ENCODE measurements around the gene TAF10.

TAF10 gene

GRCh38 chr11:6603287-6604080 lies 8.5 kb downstream of the TAF10 start, which contains the start of the genes ILK and RRP8:
ILK (plus strand) TSS chr11:6603774; CDS start chr11:6604272, 498 bp downstream.
RRP8 (minus strand) TSS chr11:6603616; CDS start chr11:6603502, 114 bp downstream.
- no peak within 1 kb of the TSS for H3K4me3 Mint-ChIP-seq
- H3K27ac Mint-ChIP-seq: no peak within 1 kb of the TSS
- CTCF ChIA-PET: interaction anchor here (0.9 to 7.2 kb wide), 14 partner anchors 10 to 224 kb away, joined by 3 to 66 read pairs (median 6); partner anchors contain the start of genes MRPL17, TAF10 and TPP1
- H3K27me3 Mint-ChIP-seq: no peaks in the 10 kb centered on the region
- H3K4me1 Mint-ChIP-seq: no peaks in the 10 kb centered on the region
- peak; percentile 92 for DNase-seq
- no peaks in the 10 kb centered on the region for H3K9me3 Mint-ChIP-seq
- H3K36me3 Mint-ChIP-seq: peaks cover 40% of the 10 kb centered on the region

- CTCF ChIA-PET: interaction anchor here (1.2 to 7.2 kb wide), 3 partner anchors 70 to 223 kb away, joined by 3 to 66 read pairs (median 19); partner anchors contain the start of gene MRPL17
- Mint-ChIP-seq H3K9me3 (no peaks in the 10 kb centered on the region), H3K36me3 (peaks cover 36% of the 10 kb centered on the region), H3K4me3 (no peak overlapping the region), H3K27ac (no peak overlapping the region), H3K4me1 (no peaks in the 10 kb centered on the region), H3K27me3 (no peaks in the 10 kb centered on the region)
- peak; percentile 14 for DNase-seq
Observed at GRCh38 chr11:6602096-6602940, 9.7 kb downstream of the TAF10 start.

DNA sequence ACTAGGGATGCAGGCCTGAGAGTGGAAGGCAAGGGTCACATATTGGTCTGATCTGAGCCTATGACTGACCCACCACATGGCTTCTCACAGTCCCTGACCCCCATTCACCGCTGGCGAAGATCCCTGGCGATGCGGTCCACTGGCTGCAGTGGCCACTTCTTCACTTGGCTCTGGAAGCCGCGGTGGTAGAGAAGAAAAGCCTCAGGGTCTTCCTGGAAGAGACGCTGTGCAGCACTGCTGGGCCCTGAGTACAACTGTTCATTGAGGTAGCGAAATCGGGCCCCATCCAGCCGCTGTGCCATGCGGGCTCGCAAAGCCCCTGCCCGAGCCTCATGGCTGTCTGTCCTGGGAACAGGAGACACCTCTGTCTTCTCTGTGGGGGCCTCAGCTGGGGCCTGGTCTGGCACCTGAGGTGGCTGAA lies 11.0 kb downstream of the TAF10 start:
- Mint-ChIP-seq H3K36me3 (peaks cover 32% of the 10 kb centered on the region), H3K9me3 (no peaks in the 10 kb centered on the region), H3K27me3 (no peaks in the 10 kb centered on the region), H3K27ac (no peak overlapping the region), H3K4me3 (no peak overlapping the region), H3K4me1 (no peaks in the 10 kb centered on the region)
- peak; percentile 16 for DNase-seq
- CTCF ChIA-PET: no interaction called here

DNA sequence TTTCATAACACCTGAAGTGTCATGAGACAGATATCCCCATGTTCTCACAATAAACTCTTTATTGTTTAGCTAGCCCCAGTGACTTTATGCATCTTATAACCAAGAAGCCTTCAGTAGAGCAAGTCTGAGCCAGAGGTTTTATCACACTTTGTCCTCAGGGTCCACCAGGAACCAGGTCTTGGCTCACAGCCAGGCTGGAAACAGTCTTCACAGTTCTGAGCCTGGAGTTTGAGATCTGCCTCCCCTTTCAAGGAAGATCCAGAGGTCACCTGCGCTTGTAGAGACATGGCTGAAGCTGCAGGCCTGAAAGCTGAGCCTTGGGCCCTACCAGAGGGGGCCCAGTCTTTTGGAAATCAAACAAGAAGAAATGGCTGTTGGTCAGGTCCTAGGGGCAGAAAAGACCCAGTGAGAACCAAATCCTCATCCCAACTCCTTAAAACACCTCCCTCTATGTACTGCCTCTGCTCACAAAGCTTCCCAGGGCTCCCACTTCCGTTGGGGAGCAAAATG lies 12.1 kb downstream of the TAF10 start:
- no peaks in the 10 kb centered on the region for H3K4me1 Mint-ChIP-seq
- H3K9me3 Mint-ChIP-seq: no peaks in the 10 kb centered on the region
- H3K27ac Mint-ChIP-seq: no peak overlapping the region
- CTCF ChIA-PET: no interaction called here
- no peaks in the 10 kb centered on the region for H3K27me3 Mint-ChIP-seq
- peaks cover 34% of the 10 kb centered on the region for H3K36me3 Mint-ChIP-seq
- peak; percentile 14 for DNase-seq
- no peak overlapping the region for H3K4me3 Mint-ChIP-seq

- Mint-ChIP-seq H3K27ac (no peak overlapping the region), H3K4me1 (peaks cover 2% of the 10 kb centered on the region), H3K27me3 (no peaks in the 10 kb centered on the region), H3K9me3 (no peaks in the 10 kb centered on the region), H3K36me3 (peaks cover 37% of the 10 kb centered on the region), H3K4me3 (no peak overlapping the region)
- CTCF ChIA-PET: interaction anchor here (1.0 kb wide), 1 partner anchor 84 kb away, joined by 4 read pairs; the partner anchor contains the start of gene MRPL17
- DNase-seq: peak; percentile 4
Observed at GRCh38 chr11:6599449-6599848, 12.6 kb downstream of the TAF10 start.

DNA sequence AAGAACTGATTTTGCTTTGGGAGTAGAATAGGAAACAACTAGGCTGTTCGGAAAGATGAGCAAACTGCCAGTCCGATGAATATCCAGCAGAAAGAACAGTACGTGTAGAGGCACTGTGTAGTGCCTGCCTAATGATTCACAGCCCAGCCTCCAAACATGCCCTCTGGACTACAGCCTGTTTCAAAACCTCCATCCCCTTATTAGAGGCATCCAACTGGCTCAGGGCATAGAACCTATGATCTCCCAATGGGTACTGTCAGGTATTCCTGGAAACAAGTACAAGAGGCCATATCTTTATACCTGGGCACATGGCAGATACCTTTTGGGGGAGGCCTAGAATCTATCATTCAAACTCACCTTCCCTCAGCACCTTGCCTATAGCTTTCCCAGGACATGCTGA lies 13.5 kb downstream of the TAF10 start:
- Mint-ChIP-seq H3K9me3 (no peaks in the 10 kb centered on the region), H3K4me3 (no peak overlapping the region), H3K27me3 (no peaks in the 10 kb centered on the region), H3K36me3 (peaks cover 42% of the 10 kb centered on the region), H3K4me1 (peaks cover 10% of the 10 kb centered on the region), H3K27ac (no peak overlapping the region)
- DNase-seq: no peak
- CTCF ChIA-PET: interaction anchor here (1.0 kb wide), 1 partner anchor 85 kb away, joined by 4 read pairs; the partner anchor contains the start of gene MRPL17

DNA sequence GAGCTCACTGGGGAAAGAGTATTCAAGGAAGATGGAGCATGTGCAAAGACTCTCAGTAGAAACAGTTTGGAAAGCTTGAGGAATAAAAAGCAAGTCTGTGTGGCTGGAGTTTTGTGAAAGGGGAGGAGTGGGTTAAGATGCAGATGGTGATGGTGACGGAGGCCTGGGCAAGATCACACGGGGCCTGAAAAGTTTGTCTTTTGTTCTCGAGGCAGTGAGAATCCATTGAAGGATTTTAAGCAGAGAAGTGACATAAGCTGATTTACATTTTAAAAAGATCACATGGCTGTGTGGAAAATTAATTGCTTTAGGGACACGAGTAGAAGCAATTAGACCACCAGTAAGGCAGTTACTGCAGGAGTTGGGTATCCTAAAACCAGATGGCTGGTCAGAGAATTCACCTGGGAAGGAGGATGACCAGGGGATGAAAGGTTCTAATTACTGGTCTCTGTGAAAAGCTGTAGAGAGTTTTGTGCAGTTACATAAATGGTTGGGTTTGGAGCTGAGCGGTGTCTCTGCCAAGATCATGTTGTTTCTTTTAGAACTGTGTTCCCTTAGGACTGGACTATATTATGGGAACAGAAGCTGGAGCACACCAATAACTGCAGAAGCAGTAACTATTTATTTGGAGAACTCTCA lies 15.7 kb downstream of the TAF10 start:
- Mint-ChIP-seq H3K27me3 (no peaks in the 10 kb centered on the region), H3K36me3 (peaks cover 46% of the 10 kb centered on the region), H3K9me3 (no peaks in the 10 kb centered on the region), H3K4me1 (peaks cover 12% of the 10 kb centered on the region), H3K27ac (no peak overlapping the region), H3K4me3 (no peak overlapping the region)
- CTCF ChIA-PET: interaction anchor here (0.8 to 2.0 kb wide), 3 partner anchors 9 to 65 kb away, joined by 3 to 6 read pairs (median 3); no protein-coding TSS in a partner anchor
- no peak for DNase-seq

- H3K4me1 Mint-ChIP-seq: peaks cover 12% of the 10 kb centered on the region
- no peaks in the 10 kb centered on the region for H3K9me3 Mint-ChIP-seq
- H3K4me3 Mint-ChIP-seq: no peak overlapping the region
- peaks cover 43% of the 10 kb centered on the region for H3K36me3 Mint-ChIP-seq
- CTCF ChIA-PET: interaction anchor here (1.1 to 2.4 kb wide), 4 partner anchors 10 to 113 kb away, joined by 3 to 9 read pairs (median 4); partner anchors contain the start of genes ARFIP2, MRPL17 and TIMM10B
- DNase-seq: no peak
- no peak overlapping the region for H3K27ac Mint-ChIP-seq
- H3K27me3 Mint-ChIP-seq: no peaks in the 10 kb centered on the region
Observed at GRCh38 chr11:6594142-6594768, 17.8 kb downstream of the TAF10 start.

- CTCF ChIA-PET: no interaction called here
- no peak overlapping the region for H3K4me3 Mint-ChIP-seq
Observed at GRCh38 chr11:6588018-6588417, 24.0 kb downstream of the TAF10 start.

DNA sequence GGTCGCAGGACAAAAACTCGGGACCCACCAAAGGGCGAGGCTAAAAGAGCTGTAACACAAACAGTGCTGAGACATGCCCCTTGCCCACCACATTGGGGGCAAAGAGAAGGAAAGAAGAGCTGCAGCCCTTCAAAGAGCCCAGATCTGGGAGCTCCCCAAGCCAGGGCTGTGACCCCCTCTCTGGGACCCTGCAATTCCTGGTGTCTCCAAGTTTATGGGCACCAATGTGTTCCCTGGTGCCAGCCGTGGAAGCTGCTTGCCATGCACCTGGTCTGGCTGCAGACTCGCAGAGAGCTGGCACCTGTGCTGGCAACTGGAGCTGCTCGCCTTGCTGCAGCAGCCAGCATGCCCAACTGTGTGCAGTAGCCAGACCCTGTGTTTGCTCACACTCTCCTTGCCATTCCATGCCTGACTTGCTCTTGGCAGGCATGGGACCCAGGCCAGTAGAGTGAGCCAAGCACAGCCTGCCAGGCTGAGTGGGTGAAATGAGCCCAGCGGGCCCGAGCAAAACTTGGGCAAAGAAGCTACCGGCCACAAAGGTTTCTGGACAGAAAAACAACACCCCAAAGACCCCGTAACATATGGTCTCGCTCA lies 24.6 kb downstream of the TAF10 start:
- Mint-ChIP-seq H3K4me1 (no peaks in the 10 kb centered on the region), H3K27me3 (no peaks in the 10 kb centered on the region), H3K27ac (no peak overlapping the region), H3K9me3 (peaks cover 21% of the 10 kb centered on the region), H3K36me3 (peaks cover 40% of the 10 kb centered on the region), H3K4me3 (no peak overlapping the region)
- CTCF ChIA-PET: interaction anchor here (0.8 to 1.1 kb wide), 2 partner anchors 10 to 96 kb away, joined by 3 read pairs; partner anchors contain the start of gene MRPL17
- DNase-seq: no peak

More at GRCh38 chr11:6588018-6588417, 24.0 kb downstream of the TAF10 start:
- no peak for DNase-seq
- H3K27me3 Mint-ChIP-seq: no peaks in the 10 kb centered on the region
- H3K36me3 Mint-ChIP-seq: peaks cover 36% of the 10 kb centered on the region
- no peaks in the 10 kb centered on the region for H3K4me1 Mint-ChIP-seq
- no peak overlapping the region for H3K27ac Mint-ChIP-seq
- H3K9me3 Mint-ChIP-seq: peaks cover 18% of the 10 kb centered on the region

GRCh38 chr11:6586434-6587359 lies 25.3 kb downstream of the TAF10 start:
- H3K4me3 Mint-ChIP-seq: no peak overlapping the region
- peaks cover 38% of the 10 kb centered on the region for H3K36me3 Mint-ChIP-seq
- no peaks in the 10 kb centered on the region for H3K4me1 Mint-ChIP-seq
- H3K27ac Mint-ChIP-seq: no peak overlapping the region
- peaks cover 25% of the 10 kb centered on the region for H3K9me3 Mint-ChIP-seq
- CTCF ChIA-PET: interaction anchor here (0.8 to 1.1 kb wide), 2 partner anchors 10 to 97 kb away, joined by 3 read pairs; partner anchors contain the start of gene MRPL17
- H3K27me3 Mint-ChIP-seq: no peaks in the 10 kb centered on the region
- DNase-seq: no peak

GRCh38 chr11:6584528-6584927 lies 27.5 kb downstream of the TAF10 start:
- H3K27me3 Mint-ChIP-seq: no peaks in the 10 kb centered on the region
- no peak overlapping the region for H3K27ac Mint-ChIP-seq
- CTCF ChIA-PET: no interaction called here
- H3K4me3 Mint-ChIP-seq: no peak overlapping the region
- peaks cover 25% of the 10 kb centered on the region for H3K9me3 Mint-ChIP-seq
- no peaks in the 10 kb centered on the region for H3K4me1 Mint-ChIP-seq
- no peak for DNase-seq
- peaks cover 32% of the 10 kb centered on the region for H3K36me3 Mint-ChIP-seq

All from activated naive CD4-positive, alpha-beta T cell treated with anti-CD3 and anti-CD28 coated beads, Interleukin-2, amount 10 ng/mL, durations not matched to agents 7 days and 5 days (primary cell).